Panc1 (cell line): ENCODE measurements around the gene PCED1B. TPM values are rescaled to one million over a fixed set of nuclear protein-coding genes. Genes with fewer than 3 reads are reported as not detected.
"Not testable (repeated sequence)": the region's sequence is repeated elsewhere in the genome, so short reads cannot be mapped to it uniquely, and the experiment has no call there.

Experiments used
- ATAC-seq: fragments of 200-7000 bp; cut with Tn5 transposase; 2 replicates; pipeline ENCODE4 v1.9.1; 2020; ENCODE audit warnings: mild to moderate bottlenecking, moderate library complexity
- BruUV-seq: library from RNA; stranded (reverse); fragments of 400-500 nt; replicated peaks from 2 replicates; lab custom pipeline; 2021; lab: Mats Ljungman, UMichigan
- CTCF ChIA-PET: fragments of 300-600 bp; sonication (Branson Sonifier 250); formaldehyde crosslinking; loops from one replicate; lab custom pipeline; 2022; ENCODE audit warnings: antibody characterized with exemption; lab: Charles Lee
- POLR2A ChIA-PET: fragments of 300-600 bp; sonication (Branson Sonifier 250); formaldehyde crosslinking; loops from one replicate; lab custom pipeline; 2022; ENCODE audit warnings: antibody characterized with exemption; lab: Charles Lee
- DNase-seq: peaks from one replicate; pipeline ENCODE4 v3.0.0-alpha.2; 2010; ENCODE audit warnings: low read depth, low spot score
- H3K27ac ChIP-seq: 2 replicates; pipeline ENCODE4 v1.5.1; 2011; ENCODE audit warnings: mild to moderate bottlenecking, low read length, inconsistent platforms
- H3K27me3 ChIP-seq: fragments of 200-500 bp; sonication (Bioruptor generic); 2 replicates; pipeline ENCODE4 v1.6.0; 2014; ENCODE audit warnings: low read length, inconsistent platforms; ENCODE audit not compliant: control insufficient read depth, insufficient read depth
- H3K36me3 ChIP-seq: fragments of 200-500 bp; sonication (Bioruptor generic); 2 replicates; pipeline ENCODE4 v1.5.1; 2014; ENCODE audit warnings: inconsistent platforms, mild to moderate bottlenecking, low read length, moderate library complexity; ENCODE audit not compliant: control insufficient read depth, insufficient read depth
- H3K4me1 ChIP-seq: 2 replicates; pipeline ENCODE4 v1.5.1; 2011; ENCODE audit warnings: inconsistent platforms, mild to moderate bottlenecking, low read length, moderate library complexity; ENCODE audit not compliant: control insufficient read depth, insufficient read depth
- H3K4me3 ChIP-seq, 2 experiments: 2 replicates each; pipeline ENCODE4 v1.5.1; 2011 to 2012; ENCODE audit warnings: low read depth in 2 of 2, low read length in 2 of 2, mild to moderate bottlenecking in 2 of 2, inconsistent platforms in 1 of 2, moderate library complexity in 1 of 2
- H3K9me3 ChIP-seq: fragments of 200-500 bp; sonication (Bioruptor generic); 2 replicates; pipeline ENCODE4 v1.5.1; 2014; ENCODE audit warnings: low read depth, mild to moderate bottlenecking, inconsistent platforms, low read length, moderate library complexity; ENCODE audit not compliant: control insufficient read depth, insufficient read depth
- POLR2AphosphoS5 ChIP-seq: IDR thresholded peaks from 2 replicates; pipeline ENCODE4 v1.6.1; 2012; ENCODE audit warnings: mild to moderate bottlenecking, low read depth, low read length, moderate library complexity
- SIN3A ChIP-seq: IDR thresholded peaks from 2 replicates; pipeline ENCODE4 v1.6.1; 2012; ENCODE audit warnings: low read depth, mild to moderate bottlenecking, low read length, moderate library complexity, borderline replicate concordance; ENCODE audit not compliant: insufficient read depth
- TCF7L2 ChIP-seq: IDR thresholded peaks from 2 replicates; pipeline ENCODE4 v1.6.1; 2011; ENCODE audit warnings: mild to moderate bottlenecking, low read depth, low read length, inconsistent platforms
- in situ Hi-C: cut with HindIII; loops from 2 replicates; pipeline ENCODE4 v1.10.0; 2016; ENCODE audit warnings: low sequenced_read_pairs, low pct_unique_long_range_greater_than_20kb
- intact Hi-C: fragments of 100-400 bp; cut with micrococcal nuclease; formaldehyde crosslinking; loops from one replicate; pipeline ENCODE4 v1.10.0; 2022; ENCODE audit not compliant: unreplicated experiment
- total RNA-seq: library from RNA; stranded (reverse); gene quantifications from one replicate; pipeline ENCODE4 v1.2.1, GENCODE V29; 2021; ENCODE audit not compliant: unreplicated experiment
- TF ChIP-seq, protein P1 (sequence below), 2 experiments: IDR thresholded peaks; 2 replicates each; pipeline ENCODE4 v1.6.1; 2011 to 2012; ENCODE audit warnings: low read depth in 2 of 2, control low read depth in 1 of 2, low read length in 1 of 2, mild to moderate bottlenecking in 1 of 2, moderate library complexity in 1 of 2; ENCODE audit not compliant: insufficient read depth in 1 of 2
- TF ChIP-seq, protein P2 (sequence below): fragments of 450-650 bp; IDR thresholded peaks from 2 replicates; pipeline ENCODE4 v1.5.1; 2017; ENCODE audit warnings: mild to moderate bottlenecking

PCED1B gene
- total RNA-seq, 1 experiment from 2014 or later = 0.82 TPM

DNA sequence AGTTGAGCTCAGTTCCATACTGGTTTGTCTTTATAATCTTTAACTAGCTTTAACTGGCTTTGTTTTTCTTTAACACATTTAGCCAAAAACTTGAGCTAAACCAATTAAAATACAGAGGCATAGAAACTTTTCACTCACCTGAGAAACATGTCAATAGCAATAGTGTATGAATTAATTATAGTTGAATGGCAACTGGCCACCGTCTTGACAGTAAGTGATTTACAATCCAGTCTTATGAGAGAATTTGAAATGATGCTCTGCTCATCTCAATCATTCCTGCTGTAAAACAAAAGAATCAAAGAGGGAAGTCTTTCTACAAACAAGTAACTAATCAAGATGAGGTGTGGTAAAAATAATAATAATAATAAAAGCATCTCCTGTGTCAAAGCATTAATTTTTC is 86.9 kb downstream of the PCED1B start:
- Histone ChIP-seq H3K9me3 (no peaks in the 10 kb centered on the region), H3K27me3 (no peaks in the 10 kb centered on the region), H3K4me3 (no peak overlapping the region), H3K36me3 (no peaks in the 10 kb centered on the region), H3K4me1 (no peaks in the 10 kb centered on the region), H3K27ac (no peak overlapping the region)
- DNase-seq (no peak), ATAC-seq (no peak)
- in situ Hi-C loops (no loop called here), intact Hi-C loops (no loop called here)
- TF ChIP-seq, protein P1, sequence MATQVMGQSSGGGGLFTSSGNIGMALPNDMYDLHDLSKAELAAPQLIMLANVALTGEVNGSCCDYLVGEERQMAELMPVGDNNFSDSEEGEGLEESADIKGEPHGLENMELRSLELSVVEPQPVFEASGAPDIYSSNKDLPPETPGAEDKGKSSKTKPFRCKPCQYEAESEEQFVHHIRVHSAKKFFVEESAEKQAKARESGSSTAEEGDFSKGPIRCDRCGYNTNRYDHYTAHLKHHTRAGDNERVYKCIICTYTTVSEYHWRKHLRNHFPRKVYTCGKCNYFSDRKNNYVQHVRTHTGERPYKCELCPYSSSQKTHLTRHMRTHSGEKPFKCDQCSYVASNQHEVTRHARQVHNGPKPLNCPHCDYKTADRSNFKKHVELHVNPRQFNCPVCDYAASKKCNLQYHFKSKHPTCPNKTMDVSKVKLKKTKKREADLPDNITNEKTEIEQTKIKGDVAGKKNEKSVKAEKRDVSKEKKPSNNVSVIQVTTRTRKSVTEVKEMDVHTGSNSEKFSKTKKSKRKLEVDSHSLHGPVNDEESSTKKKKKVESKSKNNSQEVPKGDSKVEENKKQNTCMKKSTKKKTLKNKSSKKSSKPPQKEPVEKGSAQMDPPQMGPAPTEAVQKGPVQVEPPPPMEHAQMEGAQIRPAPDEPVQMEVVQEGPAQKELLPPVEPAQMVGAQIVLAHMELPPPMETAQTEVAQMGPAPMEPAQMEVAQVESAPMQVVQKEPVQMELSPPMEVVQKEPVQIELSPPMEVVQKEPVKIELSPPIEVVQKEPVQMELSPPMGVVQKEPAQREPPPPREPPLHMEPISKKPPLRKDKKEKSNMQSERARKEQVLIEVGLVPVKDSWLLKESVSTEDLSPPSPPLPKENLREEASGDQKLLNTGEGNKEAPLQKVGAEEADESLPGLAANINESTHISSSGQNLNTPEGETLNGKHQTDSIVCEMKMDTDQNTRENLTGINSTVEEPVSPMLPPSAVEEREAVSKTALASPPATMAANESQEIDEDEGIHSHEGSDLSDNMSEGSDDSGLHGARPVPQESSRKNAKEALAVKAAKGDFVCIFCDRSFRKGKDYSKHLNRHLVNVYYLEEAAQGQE (IDR thresholded peaks at IDR 0.05; ENCODE audit: insufficient read depth in 1 of 2, low read depth in 2 of 2, low read length in 1 of 2) = no peak
- TF ChIP-seq POLR2AphosphoS5 (no peak), TCF7L2 (no peak), SIN3A (no peak)
- TF ChIP-seq, protein P2, sequence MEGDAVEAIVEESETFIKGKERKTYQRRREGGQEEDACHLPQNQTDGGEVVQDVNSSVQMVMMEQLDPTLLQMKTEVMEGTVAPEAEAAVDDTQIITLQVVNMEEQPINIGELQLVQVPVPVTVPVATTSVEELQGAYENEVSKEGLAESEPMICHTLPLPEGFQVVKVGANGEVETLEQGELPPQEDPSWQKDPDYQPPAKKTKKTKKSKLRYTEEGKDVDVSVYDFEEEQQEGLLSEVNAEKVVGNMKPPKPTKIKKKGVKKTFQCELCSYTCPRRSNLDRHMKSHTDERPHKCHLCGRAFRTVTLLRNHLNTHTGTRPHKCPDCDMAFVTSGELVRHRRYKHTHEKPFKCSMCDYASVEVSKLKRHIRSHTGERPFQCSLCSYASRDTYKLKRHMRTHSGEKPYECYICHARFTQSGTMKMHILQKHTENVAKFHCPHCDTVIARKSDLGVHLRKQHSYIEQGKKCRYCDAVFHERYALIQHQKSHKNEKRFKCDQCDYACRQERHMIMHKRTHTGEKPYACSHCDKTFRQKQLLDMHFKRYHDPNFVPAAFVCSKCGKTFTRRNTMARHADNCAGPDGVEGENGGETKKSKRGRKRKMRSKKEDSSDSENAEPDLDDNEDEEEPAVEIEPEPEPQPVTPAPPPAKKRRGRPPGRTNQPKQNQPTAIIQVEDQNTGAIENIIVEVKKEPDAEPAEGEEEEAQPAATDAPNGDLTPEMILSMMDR = no peak
- POLR2A ChIA-PET = interaction anchor here (0.7 kb wide), 1 partner anchor 50 kb away, joined by 3 read pairs; no protein-coding TSS in a partner anchor
- BruUV-seq = no TSS peak
- CTCF ChIA-PET = no interaction called here

DNA sequence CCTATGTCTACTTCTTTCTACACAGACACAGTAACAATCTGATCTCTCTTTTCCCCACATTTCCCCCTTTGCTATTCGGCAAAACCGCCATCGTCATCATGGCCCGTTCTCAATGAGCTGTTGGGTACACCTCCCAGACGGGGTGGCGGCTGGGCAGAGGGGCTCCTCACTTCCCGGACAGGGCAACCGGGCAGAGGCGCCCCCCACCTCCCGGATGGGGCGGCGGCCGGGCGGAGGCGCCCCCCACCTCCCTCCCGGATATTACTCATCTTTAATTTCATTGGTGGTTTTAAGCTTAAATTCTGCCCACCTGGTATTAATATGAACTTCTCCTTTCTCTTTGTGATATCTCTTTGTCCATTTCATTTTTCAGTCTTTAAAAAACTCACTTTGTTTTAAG is 90.9 kb downstream of the PCED1B start:
- in situ Hi-C loops, BruUV-seq, H3K27ac ChIP-seq, POLR2A ChIA-PET, H3K9me3 ChIP-seq, ATAC-seq, intact Hi-C loops, H3K36me3 ChIP-seq, DNase-seq, H3K4me1 ChIP-seq, H3K27me3 ChIP-seq, H3K4me3 ChIP-seq: not testable (repeated sequence)
- CTCF ChIA-PET = interaction anchor here (0.5 to 0.6 kb wide), 2 partner anchors 22 to 141 kb away, joined by 5 read pairs; no protein-coding TSS in a partner anchor

DNA sequence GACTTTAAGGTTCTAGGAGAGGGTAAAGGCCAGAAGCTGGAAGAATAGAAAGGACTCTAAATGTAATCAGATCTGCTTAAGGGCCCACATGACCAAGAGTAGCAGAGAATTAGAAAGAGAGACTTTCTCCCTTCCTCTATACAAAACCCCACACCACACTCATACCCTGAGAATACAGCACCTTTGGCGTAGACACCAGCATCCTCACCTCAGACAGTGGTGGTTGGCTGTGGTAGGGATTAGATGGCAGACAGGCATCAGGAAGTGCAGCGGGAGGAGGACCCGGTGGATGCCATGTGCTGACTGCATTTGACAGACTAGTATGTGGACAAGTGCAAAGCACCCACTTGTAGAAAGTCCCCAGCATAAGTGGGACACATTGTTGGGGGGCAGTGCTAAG is 98.6 kb downstream of the PCED1B start:
- intact Hi-C loops = no loop called here
- no peaks in the 10 kb centered on the region for H3K9me3 ChIP-seq
- ATAC-seq (no peak), DNase-seq (no peak)
- BruUV-seq = no TSS peak
- H3K4me1 ChIP-seq = no peaks in the 10 kb centered on the region
- H3K27ac ChIP-seq = no peak overlapping the region
- ChIA-PET POLR2A (interaction anchor here (0.6 kb wide), 1 partner anchor 14 kb away, joined by 7 read pairs; no protein-coding TSS in a partner anchor), CTCF (no interaction called here)
- in situ Hi-C loops = no loop called here
- H3K4me3 ChIP-seq = no peak overlapping the region
- no peaks in the 10 kb centered on the region for H3K27me3 ChIP-seq
- H3K36me3 ChIP-seq = no peaks in the 10 kb centered on the region
- TF ChIP-seq, protein P1 (IDR thresholded peaks at IDR 0.05; ENCODE audit: insufficient read depth in 1 of 2, low read depth in 2 of 2, low read length in 1 of 2) = no peak
- TF ChIP-seq TCF7L2 (no peak), POLR2AphosphoS5 (no peak), SIN3A (no peak)
- TF ChIP-seq, protein P2 = no peak
